Measurements from ENCODE around the gene C2orf74. TPM values are rescaled to one million over a fixed set of nuclear protein-coding genes. Genes with fewer than 3 reads are reported as not detected.
A peak's percentile ranks its signal among the peaks of the same experiment; 100 is the strongest.

C2orf74 gene
- polyA plus RNA-seq, 3 donors: 3.0 to 18.2 (median 12.0) TPM

DNA sequence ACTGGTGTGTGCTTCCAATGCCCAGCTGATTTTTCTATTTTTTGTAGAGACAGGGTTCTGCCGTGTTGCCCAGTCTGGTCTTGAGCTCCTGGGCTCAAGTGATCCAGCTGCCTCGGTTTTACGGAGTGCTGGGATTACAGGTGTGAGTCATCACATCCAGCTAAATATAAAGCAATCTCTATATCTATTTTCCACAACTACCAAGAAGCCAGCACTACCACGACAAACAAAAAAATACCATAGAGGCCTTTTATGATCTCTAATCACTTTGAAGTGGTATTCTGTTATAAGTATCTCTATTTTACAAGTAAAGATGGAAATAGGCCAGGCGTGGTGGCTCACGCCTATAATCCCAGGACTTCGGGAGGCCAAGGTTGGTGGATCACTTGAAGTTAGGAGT is 34.7 kb downstream of the C2orf74 start:
- Histone ChIP-seq H3K9ac (ENCODE audit: insufficient read depth, low read length, poor library complexity, severe bottlenecking) (no peak overlapping the region), H3K4me3 (replicated peaks in 1 of 3; ENCODE audit: low read depth in 2 of 3, low read length in 3 of 3) (no peak overlapping the region), H3K36me3 (replicated peaks in 1 of 2; ENCODE audit: control insufficient read depth in 1 of 2, insufficient read depth in 2 of 2, low read length in 2 of 2) (peaks cover 31 to 76% of the 10 kb centered on the region in 2 donors), H4K20me1 (ENCODE audit: insufficient read depth, low read length) (no peaks in the 10 kb centered on the region), H3K27me3 (ENCODE audit: control insufficient read depth in 2 of 2, insufficient read depth in 2 of 2, low read length in 2 of 2) (no peaks in the 10 kb centered on the region), H2AFZ (ENCODE audit: insufficient read depth, low read depth, low read length, poor library complexity, severe bottlenecking) (no peak overlapping the region), H3K4me1 (ENCODE audit: control insufficient read depth in 1 of 2, insufficient read depth in 2 of 2, low read length in 2 of 2) (no peaks in the 10 kb centered on the region), H3K27ac (ENCODE audit: low read depth in 1 of 2, low read length in 2 of 2) (no peak overlapping the region), H3K9me3 (replicated peaks in 1 of 2; ENCODE audit: control insufficient read depth in 1 of 2, insufficient read depth in 1 of 2, low read length in 2 of 2) (no peaks in the 10 kb centered on the region), H3K4me2 (replicated peaks; ENCODE audit: extremely low read depth, low read length, poor library complexity, severe bottlenecking) (no peak overlapping the region), H3K79me2 (ENCODE audit: insufficient read depth, low read length) (no peaks in the 10 kb centered on the region)
- no peak for DNase-seq
- TF ChIP-seq, protein P1, sequence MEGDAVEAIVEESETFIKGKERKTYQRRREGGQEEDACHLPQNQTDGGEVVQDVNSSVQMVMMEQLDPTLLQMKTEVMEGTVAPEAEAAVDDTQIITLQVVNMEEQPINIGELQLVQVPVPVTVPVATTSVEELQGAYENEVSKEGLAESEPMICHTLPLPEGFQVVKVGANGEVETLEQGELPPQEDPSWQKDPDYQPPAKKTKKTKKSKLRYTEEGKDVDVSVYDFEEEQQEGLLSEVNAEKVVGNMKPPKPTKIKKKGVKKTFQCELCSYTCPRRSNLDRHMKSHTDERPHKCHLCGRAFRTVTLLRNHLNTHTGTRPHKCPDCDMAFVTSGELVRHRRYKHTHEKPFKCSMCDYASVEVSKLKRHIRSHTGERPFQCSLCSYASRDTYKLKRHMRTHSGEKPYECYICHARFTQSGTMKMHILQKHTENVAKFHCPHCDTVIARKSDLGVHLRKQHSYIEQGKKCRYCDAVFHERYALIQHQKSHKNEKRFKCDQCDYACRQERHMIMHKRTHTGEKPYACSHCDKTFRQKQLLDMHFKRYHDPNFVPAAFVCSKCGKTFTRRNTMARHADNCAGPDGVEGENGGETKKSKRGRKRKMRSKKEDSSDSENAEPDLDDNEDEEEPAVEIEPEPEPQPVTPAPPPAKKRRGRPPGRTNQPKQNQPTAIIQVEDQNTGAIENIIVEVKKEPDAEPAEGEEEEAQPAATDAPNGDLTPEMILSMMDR (IDR thresholded peaks at IDR 0.05): no peak
- no peaks in the 10 kb centered on the region for H3K4me1 Mint-ChIP-seq
- 100% methylated on average over 1 of the region's 7 CpGs for WGBS (ENCODE audit: insufficient coverage)
- H3K27ac Mint-ChIP-seq: peak overlapping the region in 1 of 7 donors; percentile 69
- no peak overlapping the region for H3K4me3 Mint-ChIP-seq
- no peaks in the 10 kb centered on the region for H3K9me3 Mint-ChIP-seq
- H3K36me3 Mint-ChIP-seq: peaks cover 30 to 52% of the 10 kb centered on the region in 2 donors
- intact Hi-C loops (cut with micrococcal nuclease): no loop called here
- no peaks in the 10 kb centered on the region for H3K27me3 Mint-ChIP-seq (ENCODE audit: low read depth in 3 of 3)

DNA sequence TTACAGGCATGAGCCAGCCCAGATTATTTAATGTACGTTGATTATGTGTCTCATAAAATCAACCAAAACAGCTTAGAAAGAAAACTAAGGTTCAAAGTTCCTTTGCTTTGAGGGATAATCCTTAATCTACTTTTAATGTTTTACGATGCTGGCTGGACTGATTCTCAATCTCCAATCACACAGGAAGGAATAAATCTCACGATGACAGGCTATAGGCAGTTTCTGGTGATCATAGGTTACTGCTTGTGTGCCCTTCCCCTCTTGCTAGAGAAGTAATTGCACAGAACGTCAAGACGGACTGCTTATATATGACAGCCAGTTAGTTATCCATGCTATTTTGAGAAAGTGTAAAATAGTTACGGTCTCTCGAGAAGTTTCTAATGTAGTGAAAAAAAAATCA is 43.1 kb downstream of the C2orf74 start:
- Histone ChIP-seq H3K27me3 (ENCODE audit: control insufficient read depth in 2 of 2, insufficient read depth in 2 of 2, low read length in 2 of 2) (no peaks in the 10 kb centered on the region), H3K4me2 (replicated peaks; ENCODE audit: extremely low read depth, low read length, poor library complexity, severe bottlenecking) (no peak overlapping the region), H3K79me2 (ENCODE audit: insufficient read depth, low read length) (no peaks in the 10 kb centered on the region), H2AFZ (ENCODE audit: insufficient read depth, low read depth, low read length, poor library complexity, severe bottlenecking) (no peak overlapping the region), H4K20me1 (ENCODE audit: insufficient read depth, low read length) (no peaks in the 10 kb centered on the region), H3K27ac (ENCODE audit: low read depth in 1 of 2, low read length in 2 of 2) (no peak overlapping the region), H3K9ac (ENCODE audit: insufficient read depth, low read length, poor library complexity, severe bottlenecking) (no peak overlapping the region), H3K36me3 (replicated peaks in 1 of 2; ENCODE audit: control insufficient read depth in 1 of 2, insufficient read depth in 2 of 2, low read length in 2 of 2) (peaks cover 91 to 95% of the 10 kb centered on the region in 2 donors), H3K4me3 (replicated peaks in 1 of 3; ENCODE audit: low read depth in 2 of 3, low read length in 3 of 3) (no peak overlapping the region), H3K9me3 (replicated peaks in 1 of 2; ENCODE audit: control insufficient read depth in 1 of 2, insufficient read depth in 1 of 2, low read length in 2 of 2) (no peaks in the 10 kb centered on the region), H3K4me1 (ENCODE audit: control insufficient read depth in 1 of 2, insufficient read depth in 2 of 2, low read length in 2 of 2) (peaks cover 0 to 1% of the 10 kb centered on the region in 2 donors)
- H3K36me3 Mint-ChIP-seq: peaks cover 70 to 75% of the 10 kb centered on the region in 2 donors
- intact Hi-C loops (cut with micrococcal nuclease): no loop called here
- WGBS (ENCODE audit: insufficient coverage): no CpG with 5 or more reads among the region's 7 CpGs
- H3K27ac Mint-ChIP-seq: no peak overlapping the region
- TF ChIP-seq, protein P1 (IDR thresholded peaks at IDR 0.05): no peak
- peaks cover 1% of the 10 kb centered on the region for H3K4me1 Mint-ChIP-seq
- H3K9me3 Mint-ChIP-seq: no peaks in the 10 kb centered on the region
- H3K27me3 Mint-ChIP-seq (ENCODE audit: low read depth in 3 of 3): no peaks in the 10 kb centered on the region
- no peak overlapping the region for H3K4me3 Mint-ChIP-seq
- DNase-seq: no peak
